G401.6 (cell line): ENCODE data around the gene COA8.
"Not testable (repeated sequence)": the region's sequence is repeated elsewhere in the genome, so short reads cannot be mapped to it uniquely, and the experiment has no call there.

ENCODE experiments used
- FAIRE-seq: peaks from 2 replicates; lab custom pipeline; 2012; peaks lifted over from hg19 to GRCh38; lab: Jason Lieb, UNC

COA8 gene

GRCh38 chr14:103576371-103577024, 13.7 kb downstream of the COA8 start:
- peak; percentile 82 for FAIRE-seq

- no peak for FAIRE-seq
Measured at GRCh38 chr14:103578401-103579075, 15.8 kb downstream of the COA8 start.

- FAIRE-seq, result no peak
Measured at GRCh38 chr14:103581206-103581605, 18.4 kb downstream of the COA8 start.

- FAIRE-seq, result no peak
Measured at GRCh38 chr14:103581954-103582703, 19.4 kb downstream of the COA8 start.

GRCh38 chr14:103584326-103584915, 21.7 kb downstream of the COA8 start:
- FAIRE-seq, result no peak

- FAIRE-seq, result no peak
Measured at GRCh38 chr14:103593577-103593976, 30.8 kb downstream of the COA8 start.

- no peak for FAIRE-seq
Measured at GRCh38 chr14:103594265-103594664, 31.5 kb downstream of the COA8 start.

- no peak for FAIRE-seq
Measured at GRCh38 chr14:103597623-103598377, 35.0 kb downstream of the COA8 start.

GRCh38 chr14:103600503-103600902, 37.7 kb downstream of the COA8 start:
- no peak for FAIRE-seq

GRCh38 chr14:103604620-103605019, 41.9 kb downstream of the COA8 start:
- FAIRE-seq, result no peak

- FAIRE-seq, result no peak
Measured at GRCh38 chr14:103606963-103607668, 44.4 kb downstream of the COA8 start.

GRCh38 chr14:103607822-103608221, 45.1 kb downstream of the COA8 start:
- FAIRE-seq, result no peak

GRCh38 chr14:103609081-103609480, 46.3 kb downstream of the COA8 start:
- not testable (repeated sequence) for FAIRE-seq

- FAIRE-seq, result no peak
Measured at GRCh38 chr14:103611215-103611614, 48.5 kb downstream of the COA8 start.

- FAIRE-seq, result no peak
Measured at GRCh38 chr14:103613517-103613916, 50.8 kb downstream of the COA8 start.

- no peak for FAIRE-seq
Measured at GRCh38 chr14:103616635-103617300, 54.0 kb downstream of the COA8 start.

GRCh38 chr14:103619057-103619456, 56.3 kb downstream of the COA8 start:
- no peak for FAIRE-seq

- no peak for FAIRE-seq
Measured at GRCh38 chr14:103621860-103622259, 59.1 kb downstream of the COA8 start.

GRCh38 chr14:103623308-103623707, 60.5 kb downstream of the COA8 start:
- no peak for FAIRE-seq

GRCh38 chr14:103623883-103624482, 61.2 kb downstream of the COA8 start:
- FAIRE-seq, result no peak

- FAIRE-seq, result no peak
Measured at GRCh38 chr14:103624860-103625259, 62.1 kb downstream of the COA8 start.
